Adipocyte (in vitro differentiated cells): ENCODE results near the gene CPTP.

Source experiments
- DNase-seq: peaks from one replicate; pipeline ENCODE4 v3.0.0-alpha.2; 2015; ENCODE audit warnings: low read depth
- H3K27me3 ChIP-seq: replicated peaks from 2 replicates; pipeline ENCODE4 v1.7.0; 2013; ENCODE audit warnings: mild to moderate bottlenecking, low read length, moderate library complexity; ENCODE audit not compliant: control insufficient read depth, insufficient read depth
- H3K36me3 ChIP-seq: 2 replicates; pipeline ENCODE4 v1.7.0; 2013; ENCODE audit warnings: low read length, mild to moderate bottlenecking, moderate library complexity; ENCODE audit not compliant: control insufficient read depth, insufficient read depth, severe bottlenecking
- H3K4me1 ChIP-seq: 2 replicates; pipeline ENCODE4 v1.7.0; 2013; ENCODE audit warnings: mild to moderate bottlenecking, low read length, moderate library complexity; ENCODE audit not compliant: control insufficient read depth, insufficient read depth
- H3K4me3 ChIP-seq: 2 replicates; pipeline ENCODE4 v1.7.0; 2013; ENCODE audit warnings: mild to moderate bottlenecking, low read length, moderate library complexity
- H3K9ac ChIP-seq: 2 replicates; pipeline ENCODE4 v1.7.0; 2013; ENCODE audit warnings: mild to moderate bottlenecking, low read length, moderate library complexity
- H3K9me3 ChIP-seq: 2 replicates; pipeline ENCODE4 v1.7.0; 2013; ENCODE audit warnings: mild to moderate bottlenecking, low read length, moderate library complexity; ENCODE audit not compliant: control insufficient read depth

The CPTP gene

GRCh38 chr1:1302951-1303509, 21.6 kb upstream of the CPTP start:
- no peak overlapping the region for H3K9ac ChIP-seq
- H3K27me3 ChIP-seq, result no peaks in the 10 kb centered on the region
- H3K4me1 ChIP-seq, result peaks cover 32% of the 10 kb centered on the region
- H3K9me3 ChIP-seq, result no peaks in the 10 kb centered on the region
- no peak overlapping the region for H3K4me3 ChIP-seq
- no peak for DNase-seq
- no peaks in the 10 kb centered on the region for H3K36me3 ChIP-seq

- no peaks in the 10 kb centered on the region for H3K27me3 ChIP-seq
- no peaks in the 10 kb centered on the region for H3K36me3 ChIP-seq
- H3K4me1 ChIP-seq, result peaks cover 32% of the 10 kb centered on the region
- no peak for DNase-seq
- H3K4me3 ChIP-seq, result no peak overlapping the region
- H3K9me3 ChIP-seq, result no peaks in the 10 kb centered on the region
- no peak overlapping the region for H3K9ac ChIP-seq
Measured at GRCh38 chr1:1303736-1304135, 20.9 kb upstream of the CPTP start.

GRCh38 chr1:1304331-1305299, 20.0 kb upstream of the CPTP start:
- Histone ChIP-seq H3K9ac (peak overlapping the region; percentile 89), H3K9me3 (no peaks in the 10 kb centered on the region), H3K36me3 (no peaks in the 10 kb centered on the region), H3K4me1 (peaks cover 37% of the 10 kb centered on the region), H3K4me3 (peak overlapping the region; percentile 83), H3K27me3 (no peaks in the 10 kb centered on the region)
- peak; percentile 80 for DNase-seq

- Histone ChIP-seq H3K4me3 (peak overlapping the region; percentile 83), H3K9me3 (no peaks in the 10 kb centered on the region), H3K9ac (peak overlapping the region; percentile 89), H3K4me1 (peaks cover 38% of the 10 kb centered on the region), H3K27me3 (no peaks in the 10 kb centered on the region), H3K36me3 (peaks cover 8% of the 10 kb centered on the region)
- DNase-seq, result peak; percentile 87
Measured at GRCh38 chr1:1305300-1306069, 19.1 kb upstream of the CPTP start.

GRCh38 chr1:1306070-1306660, 18.4 kb upstream of the CPTP start:
- no peaks in the 10 kb centered on the region for H3K27me3 ChIP-seq
- peak; percentile 45 for DNase-seq
- H3K9me3 ChIP-seq, result no peaks in the 10 kb centered on the region
- peaks cover 38% of the 10 kb centered on the region for H3K4me1 ChIP-seq
- H3K4me3 ChIP-seq, result peak overlapping the region; percentile 83
- peak overlapping the region; percentile 89 for H3K9ac ChIP-seq
- H3K36me3 ChIP-seq, result peaks cover 14% of the 10 kb centered on the region

- no peaks in the 10 kb centered on the region for H3K9me3 ChIP-seq
- no peaks in the 10 kb centered on the region for H3K27me3 ChIP-seq
- no peak for DNase-seq
- H3K36me3 ChIP-seq, result peaks cover 20% of the 10 kb centered on the region
- peaks cover 38% of the 10 kb centered on the region for H3K4me1 ChIP-seq
- H3K4me3 ChIP-seq, result peak overlapping the region; percentile 83
- peak overlapping the region; percentile 89 for H3K9ac ChIP-seq
Measured at GRCh38 chr1:1306661-1307260, 17.8 kb upstream of the CPTP start.

GRCh38 chr1:1307261-1307922, 17.2 kb upstream of the CPTP start:
- Histone ChIP-seq H3K4me3 (peak overlapping the region; percentile 83), H3K4me1 (peaks cover 38% of the 10 kb centered on the region), H3K9me3 (no peaks in the 10 kb centered on the region), H3K9ac (peak overlapping the region; percentile 89), H3K27me3 (no peaks in the 10 kb centered on the region), H3K36me3 (peaks cover 24% of the 10 kb centered on the region)
- DNase-seq, result peak; percentile 77

- Histone ChIP-seq H3K4me1 (peaks cover 38% of the 10 kb centered on the region), H3K9ac (peak within 1 kb of the TSS; percentile 89), H3K9me3 (no peaks in the 10 kb centered on the region), H3K36me3 (peaks cover 31% of the 10 kb centered on the region), H3K4me3 (peak within 1 kb of the TSS; percentile 86), H3K27me3 (no peaks in the 10 kb centered on the region)
- peak; percentile 96 for DNase-seq
Measured at GRCh38 chr1:1307923-1308755, 16.5 kb upstream of the CPTP start, which contains the start of the genes ACAP3 and PUSL1. Gene ACAP3 (minus strand): TSS chr1:1307930. CDS start chr1:1307815, 115 bp downstream. Gene PUSL1 (plus strand): TSS chr1:1308597. CDS start chr1:1308644, 47 bp downstream.

- H3K9ac ChIP-seq, result peak overlapping the region; percentile 89
- H3K36me3 ChIP-seq, result peaks cover 38% of the 10 kb centered on the region
- H3K9me3 ChIP-seq, result no peaks in the 10 kb centered on the region
- DNase-seq, result peak; percentile 49
- peak overlapping the region; percentile 86 for H3K4me3 ChIP-seq
- no peaks in the 10 kb centered on the region for H3K27me3 ChIP-seq
- peaks cover 38% of the 10 kb centered on the region for H3K4me1 ChIP-seq
Measured at GRCh38 chr1:1308756-1309250, 15.8 kb upstream of the CPTP start.
